Hepatocyte (in vitro differentiated cells): ENCODE data around the gene PLA2G12B.

ENCODE experiments used
- CTCF ChIP-seq: fragments of 200-600 bp; sonication (generic); IDR thresholded peaks from 2 replicates; pipeline ENCODE4 v1.5.1; 2016; ENCODE audit warnings: antibody characterized with exemption, mild to moderate bottlenecking; ENCODE audit not compliant: poor library complexity
- EZH2 ChIP-seq: fragments of 200-600 bp; sonication (generic); IDR thresholded peaks from 2 replicates; pipeline ENCODE4 v1.6.1; 2016; ENCODE audit warnings: antibody characterized with exemption, mild to moderate bottlenecking, borderline replicate concordance
- EZH2phosphoT487 ChIP-seq: fragments of 200-600 bp; sonication (generic); IDR thresholded peaks from one replicate; pipeline ENCODE4 v1.6.1; 2018; ENCODE audit warnings: antibody characterized with exemption, mild to moderate bottlenecking, low read depth, moderate library complexity; ENCODE audit not compliant: unreplicated experiment, severe bottlenecking

GRCh38 chr10:72952642-72953158 lies 1.9 kb downstream of the PLA2G12B start:
- TF ChIP-seq CTCF = no peak
- no peak for TF ChIP-seq EZH2
- TF ChIP-seq EZH2phosphoT487 = no peak
